CD14-positive monocyte (primary cell): ENCODE results near the gene LMO7. TPM values are rescaled to one million over a fixed set of nuclear protein-coding genes. Genes with fewer than 3 reads are reported as not detected.
"Not testable (repeated sequence)": the region's sequence is repeated elsewhere in the genome, so short reads cannot be mapped to it uniquely, and the experiment has no call there.

Experiments used
- DNase-seq, 3 donors: peaks; one replicate each; pipeline ENCODE4 v3.0.0-alpha.2; 2011 to 2022
- H2AFZ ChIP-seq: 2 replicates; pipeline ENCODE4 v1.6.0; 2012; ENCODE audit warnings: mild to moderate bottlenecking, low read depth, low read length, inconsistent platforms; ENCODE audit not compliant: insufficient read depth, poor library complexity, severe bottlenecking
- H3K27ac ChIP-seq, 2 donors: 1 replicate in 1 of 2; 2 replicates in 1 of 2; pipeline ENCODE4 v1.5.1; 2012 to 2013; ENCODE audit warnings: low read length in 2 of 2, control low read depth in 1 of 2, inconsistent platforms in 1 of 2, low read depth in 1 of 2, mild to moderate bottlenecking in 1 of 2
- H3K27me3 ChIP-seq, 2 donors: one replicate each; pipeline versions ENCODE4 v1.6.0 to v1.6.1; 2011 to 2013; ENCODE audit warnings: low read length in 2 of 2; ENCODE audit not compliant: control insufficient read depth in 2 of 2, insufficient read depth in 2 of 2
- H3K36me3 ChIP-seq, 2 donors: replicated peaks in 1 of 2; 1 replicate in 1 of 2; 2 replicates in 1 of 2; pipeline versions ENCODE4 v1.5.1 to v1.6.1; 2012 to 2013; ENCODE audit warnings: low read length in 2 of 2, control low read depth in 1 of 2, inconsistent platforms in 1 of 2, mild to moderate bottlenecking in 1 of 2; ENCODE audit not compliant: insufficient read depth in 2 of 2, control insufficient read depth in 1 of 2
- H3K4me1 ChIP-seq, 2 donors: 1 replicate in 1 of 2; 2 replicates in 1 of 2; pipeline versions ENCODE4 v1.5.1 to v1.6.1; 2012 to 2013; ENCODE audit warnings: low read length in 2 of 2, control low read depth in 1 of 2, inconsistent platforms in 1 of 2, mild to moderate bottlenecking in 1 of 2, moderate library complexity in 1 of 2; ENCODE audit not compliant: insufficient read depth in 2 of 2, control insufficient read depth in 1 of 2
- H3K4me2 ChIP-seq: replicated peaks from 2 replicates; pipeline ENCODE3; 2012; ENCODE audit warnings: low read length, moderate library complexity, mild to moderate bottlenecking; ENCODE audit not compliant: poor library complexity, severe bottlenecking; ENCODE audit errors: extremely low read depth
- H3K4me3 ChIP-seq, 3 experiments: fragments of 200-600 bp in 1 of 3; sonication (generic) in 1 of 3; replicated peaks in 1 of 3; 1 replicate in 2 of 3; 2 replicates in 1 of 3; pipeline ENCODE4 v1.5.1; 2011 to 2013; ENCODE audit warnings: low read length in 3 of 3, mild to moderate bottlenecking in 3 of 3, control low read depth in 2 of 3, low read depth in 2 of 3, inconsistent platforms in 1 of 3, moderate library complexity in 1 of 3
- H3K79me2 ChIP-seq: 2 replicates; pipeline ENCODE4 v1.6.0; 2012; ENCODE audit warnings: mild to moderate bottlenecking, control low read depth, inconsistent platforms, low read length, moderate library complexity; ENCODE audit not compliant: insufficient read depth
- H3K9ac ChIP-seq: 2 replicates; pipeline ENCODE4 v1.6.0; 2017; ENCODE audit warnings: low read length, mild to moderate bottlenecking; ENCODE audit not compliant: insufficient read depth, poor library complexity, severe bottlenecking
- H3K9me3 ChIP-seq, 2 donors: replicated peaks in 1 of 2; 1 replicate in 1 of 2; 2 replicates in 1 of 2; pipeline versions ENCODE4 v1.5.1 to v1.6.1; 2012 to 2013; ENCODE audit warnings: low read length in 2 of 2, control low read depth in 1 of 2; ENCODE audit not compliant: control insufficient read depth in 1 of 2, insufficient read depth in 1 of 2
- H4K20me1 ChIP-seq: 2 replicates; pipeline ENCODE4 v1.6.0; 2012; ENCODE audit warnings: mild to moderate bottlenecking, low read length, control low read depth, moderate library complexity; ENCODE audit not compliant: insufficient read depth
- H3K27ac Mint-ChIP-seq, 7 donors: one replicate each; pipeline ENCODE4 v1.8.0; 2020; ENCODE audit warnings: mild to moderate bottlenecking in 7 of 7, mixed read lengths in 7 of 7, moderate library complexity in 6 of 7, inconsistent platforms in 2 of 7
- H3K27me3 Mint-ChIP-seq, 3 donors: one replicate each; pipeline ENCODE4 v1.8.0; 2021 to 2022; ENCODE audit warnings: low read depth in 3 of 3, mild to moderate bottlenecking in 3 of 3, mixed read lengths in 3 of 3, moderate library complexity in 3 of 3, inconsistent platforms in 1 of 3
- H3K36me3 Mint-ChIP-seq, 2 donors: one replicate each; pipeline ENCODE4 v1.8.0; 2020; ENCODE audit warnings: mixed read lengths in 2 of 2, inconsistent platforms in 1 of 2, mild to moderate bottlenecking in 1 of 2
- H3K4me1 Mint-ChIP-seq: one replicate; pipeline ENCODE4 v1.8.0; 2020; ENCODE audit warnings: mild to moderate bottlenecking, mixed read lengths
- H3K4me3 Mint-ChIP-seq, 2 donors: one replicate each; pipeline ENCODE4 v1.8.0; 2020; ENCODE audit warnings: mild to moderate bottlenecking in 2 of 2, mixed read lengths in 2 of 2, moderate library complexity in 1 of 2
- H3K9me3 Mint-ChIP-seq, 7 donors: one replicate each; pipeline ENCODE4 v1.8.0; 2020 to 2022; ENCODE audit warnings: mixed read lengths in 7 of 7, mild to moderate bottlenecking in 6 of 7, moderate library complexity in 6 of 7, inconsistent platforms in 2 of 7
- WGBS: methylation state at CpG from one replicate; pipeline ENCODE4 v1.1.5; 2013; ENCODE audit warnings: missing lambda C conversion rate; ENCODE audit not compliant: insufficient coverage; 5-methylcytosine and 5-hydroxymethylcytosine counted together
- intact Hi-C, 2 donors: fragments of 100-400 bp; cut with micrococcal nuclease; formaldehyde crosslinking; loops; one replicate each; pipeline versions ENCODE4 v1.15.0 to v1.15.1; 2023
- polyA plus RNA-seq, 3 donors: library from polyadenylated mRNA; depleted of rRNA in 1 of 3; unstranded in 2 of 3; stranded (reverse) in 1 of 3; fragments of 300-500 nt in 2 of 3; fragments of >200 nt in 1 of 3; fragmentation: Illumina TruSeq in 2 of 3; gene quantifications; 1 replicate in 2 of 3; 2 replicates in 1 of 3; pipeline ENCODE4 v1.2.3, GENCODE V29; 2012 to 2021
- TF ChIP-seq, protein P1 (sequence below): fragments of 200-600 bp; IDR thresholded peaks from one replicate; pipeline ENCODE4 v1.8.0; 2022; ENCODE audit warnings: antibody characterized with exemption, mild to moderate bottlenecking

The LMO7 gene
- polyA plus RNA-seq, 3 donors = 0.79 to 1.6 (median 0.90) TPM

DNA sequence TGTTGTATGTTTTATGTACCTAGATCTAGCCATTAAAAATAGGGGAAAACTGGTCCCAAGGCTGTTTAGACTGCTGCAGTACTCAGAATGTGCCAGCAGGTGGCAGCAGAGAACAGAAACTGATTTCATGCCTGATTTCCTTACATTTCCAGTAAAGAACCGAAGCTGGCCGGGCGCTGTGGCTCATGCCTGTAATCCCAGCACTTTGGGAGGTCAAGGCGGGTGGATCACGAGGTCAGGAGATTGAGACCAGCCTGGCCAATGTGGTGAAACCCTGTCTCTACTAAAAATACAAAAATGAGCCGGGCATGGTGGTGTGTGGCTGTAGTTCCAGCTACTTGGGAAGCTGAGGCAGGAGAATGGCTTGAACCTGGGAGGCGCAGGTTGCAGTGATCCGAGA lies 59.8 kb downstream of the LMO7 start:
- intact Hi-C loops = loop anchor here (5.0 to 10.0 kb wide), 2 partner anchors 779 to 1206 kb away; no protein-coding TSS in a partner anchor
- H3K4me1 ChIP-seq, H3K9ac ChIP-seq, H3K36me3 Mint-ChIP-seq, H3K27me3 ChIP-seq, H3K9me3 ChIP-seq, H3K4me3 ChIP-seq, H3K4me2 ChIP-seq, H3K36me3 ChIP-seq, H3K4me1 Mint-ChIP-seq, H3K27me3 Mint-ChIP-seq, H3K27ac ChIP-seq, H4K20me1 ChIP-seq, H3K27ac Mint-ChIP-seq, H3K79me2 ChIP-seq: not testable (repeated sequence)
- 0% methylated on average over 3 of the region's 8 CpGs for WGBS
- Mint-ChIP-seq H3K9me3 (peaks cover 6 to 23% (median 10%) of the 10 kb centered on the region in 7 donors), H3K4me3 (peak overlapping the region in 1 of 2 donors; percentile 52)
- TF ChIP-seq, protein P1, sequence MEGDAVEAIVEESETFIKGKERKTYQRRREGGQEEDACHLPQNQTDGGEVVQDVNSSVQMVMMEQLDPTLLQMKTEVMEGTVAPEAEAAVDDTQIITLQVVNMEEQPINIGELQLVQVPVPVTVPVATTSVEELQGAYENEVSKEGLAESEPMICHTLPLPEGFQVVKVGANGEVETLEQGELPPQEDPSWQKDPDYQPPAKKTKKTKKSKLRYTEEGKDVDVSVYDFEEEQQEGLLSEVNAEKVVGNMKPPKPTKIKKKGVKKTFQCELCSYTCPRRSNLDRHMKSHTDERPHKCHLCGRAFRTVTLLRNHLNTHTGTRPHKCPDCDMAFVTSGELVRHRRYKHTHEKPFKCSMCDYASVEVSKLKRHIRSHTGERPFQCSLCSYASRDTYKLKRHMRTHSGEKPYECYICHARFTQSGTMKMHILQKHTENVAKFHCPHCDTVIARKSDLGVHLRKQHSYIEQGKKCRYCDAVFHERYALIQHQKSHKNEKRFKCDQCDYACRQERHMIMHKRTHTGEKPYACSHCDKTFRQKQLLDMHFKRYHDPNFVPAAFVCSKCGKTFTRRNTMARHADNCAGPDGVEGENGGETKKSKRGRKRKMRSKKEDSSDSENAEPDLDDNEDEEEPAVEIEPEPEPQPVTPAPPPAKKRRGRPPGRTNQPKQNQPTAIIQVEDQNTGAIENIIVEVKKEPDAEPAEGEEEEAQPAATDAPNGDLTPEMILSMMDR = peak; percentile 88
- peak overlapping the region; percentile 25 for H2AFZ ChIP-seq
- peak; percentile 40 to 65 (median 52) for DNase-seq

GRCh38 chr13:75699062-75699461 lies 62.9 kb downstream of the LMO7 start:
- Histone ChIP-seq H2AFZ (no peak overlapping the region), H3K27me3 (no peaks in the 10 kb centered on the region), H3K36me3 (no peaks in the 10 kb centered on the region), H3K79me2 (no peaks in the 10 kb centered on the region), H3K4me3 (no peak overlapping the region), H3K9ac (no peak overlapping the region), H3K4me2 (no peak overlapping the region), H3K9me3 (peaks cover 8 to 9% of the 10 kb centered on the region in 2 donors), H3K4me1 (peaks cover 5 to 18% of the 10 kb centered on the region in 2 donors), H4K20me1 (no peaks in the 10 kb centered on the region), H3K27ac (no peak overlapping the region)
- no peak for DNase-seq
- WGBS = 100% methylated on average over 1 of the region's 1 CpG
- H3K4me1 Mint-ChIP-seq = peaks cover 26% of the 10 kb centered on the region
- peaks cover 6 to 26% (median 11%) of the 10 kb centered on the region in 7 donors for H3K9me3 Mint-ChIP-seq
- H3K4me3 Mint-ChIP-seq = no peak overlapping the region
- peaks cover 0 to 2% (median 0%) of the 10 kb centered on the region in 3 donors for H3K27me3 Mint-ChIP-seq
- H3K27ac Mint-ChIP-seq = no peak overlapping the region
- TF ChIP-seq, protein P1 = no peak
- intact Hi-C loops = loop anchor here (5.0 to 10.0 kb wide), 2 partner anchors 776 to 1203 kb away; no protein-coding TSS in a partner anchor
- peaks cover 0 to 6% of the 10 kb centered on the region in 2 donors for H3K36me3 Mint-ChIP-seq

- not testable (repeated sequence) for H3K4me3 ChIP-seq, H3K4me3 Mint-ChIP-seq, H3K79me2 ChIP-seq, H3K27ac ChIP-seq, H4K20me1 ChIP-seq, H2AFZ ChIP-seq, H3K36me3 ChIP-seq, H3K9me3 ChIP-seq, H3K27ac Mint-ChIP-seq, H3K27me3 Mint-ChIP-seq, DNase-seq, H3K27me3 ChIP-seq, H3K4me2 ChIP-seq, H3K9ac ChIP-seq, H3K36me3 Mint-ChIP-seq
- peaks cover 5 to 18% of the 10 kb centered on the region in 2 donors for H3K4me1 ChIP-seq
- intact Hi-C loops = loop anchor here (5.0 to 10.0 kb wide), 2 partner anchors 775 to 1203 kb away; no protein-coding TSS in a partner anchor
- 90% methylated on average over 6 of the region's 7 CpGs for WGBS
- Mint-ChIP-seq H3K9me3 (peaks cover 6 to 26% (median 11%) of the 10 kb centered on the region in 7 donors), H3K4me1 (peaks cover 26% of the 10 kb centered on the region)
Measured at GRCh38 chr13:75699717-75700116, 63.6 kb downstream of the LMO7 start.
